NCI-H2081 (cell line): ENCODE data around the gene CFAP77.

Source experiments
- DNase-seq, 2 experiments: peaks; one replicate each; lab custom pipeline; 2025; lab: John Stamatoyannopoulos, UW

The CFAP77 gene

GRCh38 chr9:132451276-132451675 is 41.3 kb downstream of the CFAP77 start:
- DNase-seq, result no peak

GRCh38 chr9:132456241-132456640 is 46.2 kb downstream of the CFAP77 start:
- no peak for DNase-seq

DNA sequence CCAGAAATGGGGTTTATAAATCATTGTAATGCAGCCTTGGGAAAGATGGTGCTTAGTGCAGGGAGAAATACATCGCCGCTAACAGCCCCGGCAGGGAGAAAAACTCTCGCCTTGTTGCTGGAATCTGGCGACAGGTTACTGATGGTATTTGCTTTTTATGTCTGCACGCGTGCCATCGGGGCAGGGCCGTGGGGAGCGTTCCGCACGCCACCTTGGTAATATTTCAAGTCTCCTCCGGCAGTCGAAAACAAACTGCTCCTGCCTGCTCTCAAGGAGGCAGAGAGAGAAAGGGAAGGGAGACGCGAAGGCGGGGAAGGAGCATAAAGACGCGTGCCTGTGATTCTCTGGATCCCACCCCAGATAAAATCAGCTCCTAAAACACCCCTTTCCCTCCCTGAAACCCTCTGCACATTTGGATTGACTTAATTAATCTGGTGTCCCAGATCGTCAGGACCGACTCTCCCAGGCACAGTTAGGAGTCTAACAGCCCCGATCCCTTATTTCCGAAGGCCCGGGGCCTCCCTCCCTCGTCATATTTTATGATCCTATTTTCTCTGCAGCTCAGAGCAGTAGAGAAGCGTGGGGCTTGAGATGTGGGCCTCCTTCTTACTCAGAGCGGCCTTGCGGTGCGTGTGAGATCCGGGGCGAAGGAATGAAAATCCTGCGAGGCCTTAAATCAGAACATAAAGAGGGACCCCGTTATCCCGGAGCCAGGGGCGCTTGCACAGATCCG is 47.7 kb downstream of the CFAP77 start:
- DNase-seq, result no peak

- no peak for DNase-seq
Measured at GRCh38 chr9:132458432-132458831, 48.4 kb downstream of the CFAP77 start.

DNA sequence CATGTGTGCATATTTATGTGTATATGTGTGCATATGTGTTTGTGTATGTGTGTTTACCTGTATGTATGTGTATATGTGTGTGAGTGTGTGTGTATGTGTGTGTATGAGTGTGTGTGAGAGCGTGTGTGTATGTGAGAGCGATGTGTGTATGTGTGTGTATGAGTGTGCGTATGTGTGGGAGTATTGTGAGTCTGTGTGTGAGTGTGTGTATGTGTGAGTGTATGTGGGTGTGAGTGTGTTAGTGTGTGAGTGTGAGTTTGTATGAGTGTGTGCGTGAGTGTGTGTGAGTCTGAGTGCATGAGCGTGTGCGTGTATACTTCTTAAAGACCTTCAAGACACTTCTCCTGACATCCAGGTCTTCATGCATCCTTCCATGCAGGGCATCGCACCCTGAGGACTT is 49.6 kb downstream of the CFAP77 start:
- DNase-seq, result no peak

DNA sequence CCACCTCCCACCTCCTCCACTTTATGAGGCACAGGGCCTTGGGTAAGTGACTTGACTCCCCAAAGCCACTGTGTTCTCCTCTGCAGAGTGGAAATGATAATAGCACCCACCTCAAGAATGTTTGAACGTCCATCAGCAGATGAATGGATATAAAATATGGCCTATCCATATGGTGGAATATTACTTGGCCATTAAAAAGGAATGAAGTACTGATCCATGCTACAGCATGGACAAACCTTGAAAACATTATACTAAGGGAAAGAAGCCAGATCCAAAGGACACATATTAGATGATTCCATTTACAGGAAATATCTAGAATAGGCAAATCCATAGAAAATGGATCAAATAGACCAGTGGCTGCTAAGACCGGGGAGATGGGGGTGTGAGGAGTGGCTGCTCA is 50.2 kb downstream of the CFAP77 start:
- DNase-seq, result no peak

GRCh38 chr9:132461281-132461896 is 51.4 kb downstream of the CFAP77 start:
- no peak for DNase-seq

- DNase-seq, result no peak
Measured at GRCh38 chr9:132461971-132462370, 52.0 kb downstream of the CFAP77 start.

- no peak for DNase-seq
Measured at GRCh38 chr9:132464547-132464946, 54.5 kb downstream of the CFAP77 start.

- no peak for DNase-seq
Measured at GRCh38 chr9:132465131-132465635, 55.2 kb downstream of the CFAP77 start.

DNA sequence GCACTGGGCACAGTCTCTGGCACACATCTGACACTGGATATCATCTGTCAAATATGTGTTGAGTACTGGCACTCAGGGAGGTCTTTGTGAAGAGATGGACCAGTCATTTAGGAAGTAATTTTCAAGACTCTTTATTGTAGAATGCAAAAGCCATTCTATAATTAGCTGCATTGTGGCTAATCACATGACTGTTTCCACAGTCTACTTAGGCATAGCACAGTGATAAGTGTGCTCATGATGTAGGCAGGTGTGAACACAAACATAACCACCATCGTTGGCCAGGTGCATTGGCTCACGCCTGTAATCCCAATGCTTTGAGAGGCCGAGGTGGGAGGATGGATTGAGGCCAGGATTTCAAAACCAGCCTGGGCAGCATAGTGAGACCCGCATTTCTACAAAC is 62.2 kb downstream of the CFAP77 start:
- DNase-seq, result peak; percentile 44 to 90

GRCh38 chr9:132472599-132472998 is 62.6 kb downstream of the CFAP77 start:
- no peak for DNase-seq

DNA sequence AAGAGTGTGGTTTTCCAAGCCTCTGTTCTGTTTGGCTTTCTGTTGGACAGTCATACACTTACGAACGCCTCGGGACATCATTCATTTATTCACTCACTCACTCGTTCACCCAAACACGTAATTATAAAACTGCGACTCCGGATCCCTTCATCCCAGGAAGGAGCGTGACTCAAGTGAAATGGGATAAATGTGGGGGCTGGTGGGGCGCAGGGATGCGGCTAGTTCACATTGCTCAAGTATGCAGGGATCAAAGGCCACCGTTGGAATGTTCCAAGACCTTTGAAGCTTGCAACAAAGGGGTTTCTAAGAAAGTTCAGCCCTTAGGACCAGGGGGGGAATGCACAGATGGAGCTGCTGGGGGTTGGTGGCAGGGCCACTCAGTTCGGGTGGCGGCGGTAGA is 64.2 kb downstream of the CFAP77 start:
- DNase-seq, result no peak

DNA sequence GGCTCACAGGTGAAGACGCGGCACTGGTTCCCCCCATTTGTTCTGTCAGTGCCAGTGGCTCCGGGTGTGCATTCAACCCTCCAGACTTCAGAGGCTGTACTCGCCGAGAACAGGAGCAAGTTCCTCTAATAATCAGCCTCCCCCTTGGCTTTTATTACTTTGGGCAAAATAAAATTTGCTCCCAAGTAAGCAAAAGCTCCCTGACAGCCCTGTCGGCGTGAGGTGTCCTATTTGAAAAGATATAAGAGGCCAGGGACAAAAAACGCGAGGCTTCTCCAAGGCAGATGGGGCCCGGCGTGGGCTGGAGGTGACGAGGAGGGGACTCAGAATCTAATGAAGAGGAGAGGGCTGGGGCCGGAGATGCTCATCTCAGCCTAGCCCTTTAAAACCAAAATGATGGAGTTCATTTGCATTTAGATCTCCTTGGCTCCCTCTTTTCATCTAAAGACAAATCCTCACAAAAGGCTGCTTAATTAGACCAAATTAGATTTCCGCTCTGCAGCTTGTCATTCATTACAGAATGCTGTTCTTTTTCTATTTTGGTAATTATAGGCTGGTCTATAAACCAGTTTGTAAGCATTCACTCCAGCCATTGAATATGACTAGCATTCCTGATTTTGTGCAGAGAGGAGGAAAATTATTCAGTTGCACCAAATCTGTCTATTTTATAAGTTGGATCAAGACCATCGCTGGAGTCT is 68.5 kb downstream of the CFAP77 start:
- no peak for DNase-seq

DNA sequence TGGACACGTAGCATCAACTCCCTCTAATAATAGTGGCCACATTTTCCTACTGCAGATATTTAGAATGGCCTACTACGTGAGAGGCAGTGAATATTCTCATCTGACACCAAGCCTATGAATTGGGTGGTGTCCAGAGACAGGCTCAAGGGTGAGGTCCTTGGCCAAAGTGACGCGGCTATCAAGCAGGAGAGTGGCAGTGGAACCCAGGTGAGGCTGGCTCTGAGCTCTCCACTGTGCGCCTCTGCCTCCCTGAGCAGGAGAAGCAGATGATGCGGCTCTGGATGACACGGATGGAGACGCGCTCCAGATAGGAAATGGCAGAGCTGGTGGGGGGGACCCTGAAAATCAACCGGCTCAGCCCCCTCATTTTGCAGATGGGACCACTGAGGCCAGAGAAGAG is 69.7 kb downstream of the CFAP77 start:
- DNase-seq, result no peak

DNA sequence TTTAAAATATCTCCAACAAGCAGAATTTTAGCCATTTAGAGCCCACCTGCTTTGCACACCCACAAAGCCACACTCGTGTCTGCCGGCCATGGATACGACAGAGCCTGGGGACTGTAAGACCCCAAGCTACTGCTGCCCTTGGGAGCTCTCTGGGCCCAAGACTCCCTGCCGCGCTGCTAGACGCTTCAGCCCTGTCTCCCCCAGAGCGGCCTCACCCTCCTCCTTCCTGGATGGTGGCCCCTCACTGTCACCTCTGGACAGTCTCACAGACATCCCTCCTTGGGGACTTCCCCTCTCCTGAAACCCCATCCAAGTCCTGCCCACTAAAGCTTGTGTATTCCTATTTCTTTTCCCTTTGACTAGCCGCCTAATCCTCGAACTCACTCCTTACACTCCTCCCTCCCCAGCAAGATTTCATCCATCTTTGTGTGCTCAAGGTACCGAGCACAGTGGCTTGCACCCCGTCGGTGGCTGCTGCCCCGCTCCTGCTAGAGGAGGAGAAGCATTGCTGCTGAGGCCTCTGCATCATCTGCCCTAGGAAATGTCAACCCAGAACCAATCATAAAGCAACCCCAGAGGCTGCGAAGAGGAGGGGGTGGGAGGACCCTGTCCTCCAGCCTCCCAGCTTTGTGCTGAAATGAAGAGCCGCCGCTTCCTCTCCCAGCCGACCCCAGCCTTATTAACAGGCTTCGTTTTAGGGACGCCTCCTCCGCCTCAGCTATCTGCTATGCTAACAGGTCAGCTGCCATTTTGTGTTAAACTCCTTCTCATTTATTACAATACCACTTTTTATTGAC is 71.2 kb downstream of the CFAP77 start:
- no peak for DNase-seq

DNA sequence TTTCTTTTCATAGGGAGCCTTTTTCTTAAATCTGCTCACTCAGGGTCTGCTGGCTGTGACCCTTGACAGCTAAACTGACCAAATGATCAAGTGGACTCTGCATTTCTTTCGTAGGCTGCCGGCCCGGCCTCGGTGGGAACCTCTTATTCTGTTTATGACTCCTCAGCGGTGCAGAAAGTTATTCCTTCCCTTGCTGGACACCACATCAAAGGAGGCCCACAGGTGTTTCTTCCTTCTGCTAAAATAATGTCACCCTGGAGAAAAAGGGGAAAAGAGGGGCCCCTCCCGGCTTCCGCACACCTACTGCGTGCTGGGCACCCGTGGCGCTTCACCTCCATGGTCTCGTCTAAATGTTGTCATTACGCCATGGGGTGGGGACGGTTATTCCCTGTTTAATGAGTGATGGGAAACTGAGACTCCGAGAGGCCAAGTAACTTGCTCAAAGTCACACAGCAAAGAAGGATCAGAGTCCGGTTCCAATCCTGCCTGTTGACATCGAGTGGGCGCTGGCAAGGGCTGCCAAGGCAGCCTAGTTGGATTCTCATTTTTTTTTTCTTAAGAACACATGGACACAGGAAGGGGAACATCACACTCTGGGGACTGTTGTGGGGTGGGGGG is 72.3 kb downstream of the CFAP77 start:
- DNase-seq, result no peak

GRCh38 chr9:132485393-132485792 is 75.4 kb downstream of the CFAP77 start:
- DNase-seq, result no peak

DNA sequence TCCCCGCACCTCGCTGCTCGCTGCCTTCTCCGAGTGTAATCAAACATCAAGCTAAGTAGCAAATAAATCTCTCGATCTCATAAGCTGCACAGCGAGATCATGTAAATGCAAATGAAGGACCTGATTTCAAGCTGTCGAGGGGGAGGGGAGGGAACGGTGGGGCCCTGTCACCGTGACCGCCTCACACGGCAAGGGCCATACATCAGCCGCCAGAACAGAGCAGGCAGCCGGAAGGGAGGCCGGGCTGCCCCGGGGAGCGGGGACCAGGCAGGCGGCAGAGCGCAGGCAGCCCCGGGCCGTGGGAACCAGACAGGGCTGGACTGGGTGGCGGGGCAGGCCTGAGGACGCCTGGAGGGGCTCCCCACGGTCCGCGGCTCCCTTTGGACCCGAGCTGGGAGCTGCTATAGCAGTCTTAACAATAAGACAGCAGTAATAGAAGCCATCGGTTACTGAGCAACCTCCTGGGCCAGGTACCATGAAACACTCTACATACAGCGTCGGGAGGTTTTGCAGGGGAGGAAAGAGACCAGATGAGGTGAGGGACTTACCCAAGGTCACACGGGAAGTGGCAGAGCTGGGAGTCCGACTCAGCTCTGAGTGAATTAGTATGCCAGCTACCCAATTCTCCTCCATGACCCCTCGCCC is 76.8 kb downstream of the CFAP77 start:
- no peak for DNase-seq

GRCh38 chr9:132487351-132487791 is 77.4 kb downstream of the CFAP77 start:
- no peak for DNase-seq

DNA sequence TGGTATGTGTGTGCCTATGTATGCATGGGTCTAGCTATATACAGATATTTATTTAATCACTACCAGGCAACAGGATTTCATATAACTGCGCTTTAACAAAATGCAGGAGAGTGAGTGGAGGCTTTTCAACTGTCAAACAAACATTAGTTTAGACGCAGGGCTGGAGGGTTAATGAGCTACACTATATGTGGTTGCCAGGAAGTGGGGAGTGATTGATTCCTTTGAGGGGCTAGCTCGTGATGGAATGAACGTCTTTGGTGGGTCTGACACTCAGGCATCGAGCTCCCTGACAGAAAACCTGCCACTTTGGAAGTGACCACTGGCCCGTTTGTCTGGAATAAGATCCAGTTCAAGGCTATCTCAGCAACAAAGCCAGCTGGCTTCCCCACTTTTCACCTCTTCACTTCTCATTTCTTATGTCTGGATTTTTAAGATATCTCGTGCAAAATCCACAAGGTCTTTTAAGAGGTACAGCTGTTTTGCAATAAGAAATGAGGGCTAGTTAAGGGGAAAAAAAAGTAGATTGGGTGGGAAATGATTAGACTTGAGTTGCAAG is 78.0 kb downstream of the CFAP77 start:
- DNase-seq, result no peak
